GM18858 (cell line): ENCODE measurements around the gene MED25.

Source experiments
- ATAC-seq: cut with Tn5 transposase; IDR thresholded peaks from one replicate; pipeline ENCODE4 v1.9.1; 2021; ENCODE audit not compliant: unreplicated experiment

Gene MED25

DNA sequence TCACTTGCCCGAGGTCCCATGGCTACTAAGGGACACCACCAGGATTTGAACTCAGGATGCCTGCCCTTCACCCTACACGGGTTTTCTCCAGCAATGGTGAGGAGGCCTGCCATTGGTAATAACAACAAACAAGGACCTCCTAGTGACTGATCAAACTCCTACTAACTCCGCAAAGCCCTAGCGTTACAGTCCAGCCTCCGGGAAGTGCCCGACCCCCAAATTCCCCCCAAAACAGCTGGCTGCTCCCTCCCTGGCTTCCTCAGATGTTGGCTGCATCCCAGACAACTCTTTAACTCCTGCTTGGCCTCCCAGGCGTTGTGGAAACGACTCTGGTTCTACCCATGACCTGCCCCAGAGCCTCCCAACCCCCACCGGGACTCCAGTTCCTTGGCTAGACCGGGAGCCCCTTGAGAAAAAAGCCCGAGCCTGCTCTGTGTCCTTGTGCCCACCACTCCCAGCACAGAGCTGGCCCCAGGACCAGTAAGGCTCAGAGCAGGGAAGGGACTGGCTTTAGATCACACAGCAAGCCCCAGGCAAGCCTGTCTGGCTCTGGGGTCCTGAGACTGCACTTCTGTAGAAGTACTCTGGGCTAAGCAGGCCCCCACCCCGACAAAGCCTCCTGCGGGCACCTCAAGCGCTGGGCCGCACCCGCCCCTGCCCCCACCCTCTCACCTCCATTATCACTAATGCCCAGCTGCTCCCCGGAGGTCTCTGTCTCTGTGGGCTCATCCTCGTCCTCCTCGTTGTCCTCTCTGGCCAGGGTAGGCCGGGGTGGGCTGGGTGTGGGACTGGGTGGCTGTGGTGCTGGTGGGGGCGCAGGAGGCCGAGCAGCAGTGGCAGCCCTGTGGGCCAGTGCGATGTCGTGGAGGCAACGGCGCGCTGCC, 54.4 kb downstream of the MED25 start:
- ATAC-seq, result no peak

DNA sequence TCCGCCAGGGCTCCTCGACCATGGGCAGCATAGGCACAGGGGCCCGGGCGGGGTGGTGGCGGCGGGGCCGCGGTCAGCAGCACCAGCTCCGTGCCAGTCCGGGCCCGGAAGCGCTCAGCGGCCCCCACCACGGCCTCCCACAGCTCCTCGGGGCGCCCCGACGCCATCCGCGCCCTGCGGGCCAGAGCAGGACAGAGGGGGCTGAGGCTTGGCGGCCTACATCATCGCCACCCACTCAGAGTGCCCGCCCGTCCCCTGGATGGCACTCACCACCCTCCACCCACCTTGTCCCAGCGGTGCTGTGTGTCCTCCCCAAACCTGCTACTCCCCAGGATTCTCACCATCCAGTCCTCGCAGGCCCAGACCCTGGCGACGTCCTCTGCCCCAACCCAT, 55.0 kb downstream of the MED25 start:
- ATAC-seq, result no peak

DNA sequence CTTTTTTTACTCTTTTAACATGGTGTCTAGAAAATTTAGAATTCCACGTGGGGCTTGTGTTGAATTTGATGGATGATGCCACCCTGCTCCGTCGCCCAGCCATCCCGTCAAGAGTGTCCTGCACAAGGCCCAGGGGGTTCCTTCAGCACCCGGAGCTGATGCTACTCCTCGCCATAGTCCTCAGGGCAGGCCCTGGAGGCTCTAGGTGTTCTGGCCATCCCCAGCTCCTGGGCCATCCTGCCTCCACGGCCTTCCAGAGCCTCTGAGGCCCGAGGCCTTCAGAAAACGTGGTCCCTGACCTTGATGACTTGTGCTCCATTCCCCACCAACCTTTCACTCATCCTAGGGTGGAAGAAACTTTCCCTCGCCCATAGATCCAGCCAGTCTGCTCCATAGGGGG, 55.7 kb downstream of the MED25 start:
- ATAC-seq, result no peak

- no peak for ATAC-seq
These were observed 56.5 kb downstream of the MED25 start for GRCh38 chr19:49874503-49875157.

DNA sequence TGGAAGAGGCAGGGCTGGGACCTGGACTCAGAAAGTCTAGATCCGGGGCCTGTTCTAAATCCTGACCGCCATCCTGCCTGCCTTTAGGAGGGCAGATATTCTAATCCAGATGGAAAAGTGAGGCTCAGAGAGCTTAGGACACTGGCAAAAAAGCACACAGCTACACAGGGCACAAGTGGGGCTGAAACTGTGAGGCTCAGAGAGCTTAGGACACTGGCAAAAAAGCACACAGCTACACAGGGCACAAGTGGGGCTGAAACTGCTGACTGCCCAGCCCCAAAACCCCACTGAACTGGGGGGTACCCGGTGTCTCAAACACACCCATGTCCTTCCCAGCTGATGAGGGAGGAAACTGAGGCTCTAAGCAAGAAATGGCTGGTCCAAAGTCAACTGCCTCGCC, 57.1 kb downstream of the MED25 start:
- ATAC-seq, result no peak

GRCh38 chr19:49875857-49876421, 57.9 kb downstream of the MED25 start:
- no peak for ATAC-seq

DNA sequence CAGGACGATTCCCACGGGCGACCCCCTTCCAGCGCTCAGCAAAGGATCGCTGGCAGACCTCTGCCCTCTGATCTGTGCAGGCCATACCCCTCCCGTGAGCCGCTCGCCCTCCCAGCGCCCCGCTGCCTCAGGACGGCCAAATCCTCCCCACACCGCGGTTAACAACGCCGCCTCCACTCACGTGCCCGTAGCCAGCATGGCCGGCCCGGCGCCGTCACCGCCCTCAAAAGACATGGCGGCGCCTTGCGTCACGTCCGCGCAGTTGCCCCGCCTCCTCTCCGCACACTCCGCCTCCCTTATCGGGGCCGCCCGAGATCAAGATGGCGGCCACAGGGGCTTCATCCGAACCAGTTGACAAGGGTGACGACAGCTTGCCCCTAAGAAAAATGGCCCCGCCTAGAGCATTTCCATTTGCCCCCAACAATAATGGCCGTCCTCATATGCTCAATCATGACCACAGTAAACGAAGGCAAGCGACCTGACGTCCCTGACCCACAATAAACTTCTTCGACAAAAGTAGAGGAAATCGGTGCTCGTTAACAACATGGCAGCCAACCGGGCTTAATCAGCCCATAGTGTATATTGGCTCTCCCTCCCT, 58.4 kb downstream of the MED25 start:
- ATAC-seq, result peak; percentile 39

DNA sequence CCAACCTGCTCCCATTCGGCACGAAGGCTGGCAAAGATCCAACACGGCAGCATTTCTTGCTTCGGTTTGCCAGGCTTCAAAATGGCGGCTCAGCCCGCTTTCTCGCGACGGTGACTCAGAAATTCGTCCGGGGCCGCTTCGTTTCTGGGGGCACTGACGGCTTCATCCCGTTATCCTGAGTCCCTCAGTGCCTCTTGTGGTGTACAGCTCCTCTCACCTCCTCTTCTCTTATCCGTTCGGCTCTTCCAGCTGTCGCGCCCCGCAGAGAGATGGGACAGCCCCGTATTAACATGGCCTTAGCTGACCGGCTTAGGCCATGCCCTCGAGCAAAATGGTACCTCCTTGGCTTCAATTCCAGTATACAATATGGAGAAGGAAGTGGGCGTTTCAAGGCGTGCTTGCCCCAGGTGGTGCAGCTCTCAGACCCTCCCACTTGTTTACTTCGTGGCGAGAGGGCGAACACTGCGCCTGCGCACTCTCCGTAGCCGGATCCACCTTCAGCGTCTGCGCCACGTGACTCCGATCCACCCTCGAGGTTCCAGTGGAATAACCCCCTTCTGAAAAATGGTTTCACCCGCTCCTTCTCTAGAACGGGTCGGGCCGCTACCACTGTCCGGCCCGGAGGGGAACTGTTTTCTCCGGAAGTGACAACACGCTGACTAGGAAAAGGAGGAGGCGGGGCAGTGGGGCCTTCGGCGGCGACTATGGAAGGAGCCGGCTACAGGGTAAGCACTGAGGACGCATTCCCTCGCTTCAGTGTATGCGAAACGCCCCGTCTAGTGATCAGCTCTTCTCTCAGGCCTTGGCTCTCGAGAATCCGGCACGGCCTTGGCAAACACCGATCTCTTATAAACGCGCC, 59.2 kb downstream of the MED25 start, which contains the start of the genes AKT1S1 and TBC1D17:
AKT1S1 (minus strand) TSS at position 336 of the 859 bp plus-strand sequence. CDS start 4,060 bp downstream, outside the sequence.
TBC1D17 (plus strand) TSS at position 683 of the 859 bp plus-strand sequence; CDS start at position 705, 22 bp downstream.
- peak; percentile 41 for ATAC-seq

DNA sequence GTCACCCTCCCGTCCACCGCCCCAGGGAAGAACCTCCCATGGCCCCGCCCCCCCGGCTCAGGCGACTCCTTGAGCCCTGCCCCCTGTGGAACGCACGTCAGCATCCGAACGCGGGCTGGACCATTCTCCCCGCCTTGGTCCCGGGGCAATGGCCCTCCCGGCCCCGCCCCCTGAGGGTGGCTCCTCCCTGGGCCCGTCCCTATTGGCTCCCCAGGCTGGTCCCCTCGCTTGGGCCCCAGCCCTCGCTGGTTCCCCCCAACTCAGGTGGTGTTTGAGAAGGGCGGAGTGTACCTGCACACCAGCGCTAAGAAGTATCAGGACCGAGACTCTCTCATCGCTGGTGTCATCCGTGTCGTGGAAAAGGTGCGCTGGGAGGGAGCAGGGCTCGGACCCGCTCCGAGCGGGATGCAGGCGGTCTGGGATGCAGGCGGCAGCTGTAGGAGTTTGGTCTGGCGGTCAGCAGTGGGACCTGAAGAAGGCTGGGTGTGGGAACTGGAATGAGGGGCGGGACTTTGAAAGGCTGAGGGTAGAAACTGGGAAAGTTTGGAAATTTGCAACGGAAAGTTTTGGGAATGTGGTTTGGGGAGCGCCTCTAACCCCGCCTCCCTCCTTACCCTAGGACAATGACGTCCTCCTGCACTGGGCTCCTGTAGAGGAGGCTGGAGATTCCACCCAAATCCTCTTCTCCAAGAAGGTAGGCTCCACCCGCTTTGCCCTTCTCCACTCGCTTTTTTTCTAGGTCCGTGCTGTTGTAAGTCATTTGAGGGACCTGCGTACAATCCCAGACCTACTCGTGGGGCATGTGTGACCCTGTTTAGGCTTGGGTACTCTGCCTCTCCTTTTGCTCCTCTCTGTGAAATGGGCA, 60.0 kb downstream of the MED25 start:
- peak; percentile 24 for ATAC-seq

- no peak for ATAC-seq
These were observed 60.6 kb downstream of the MED25 start for GRCh38 chr19:49878744-49879070.

- ATAC-seq, result no peak
These were observed 61.3 kb downstream of the MED25 start for GRCh38 chr19:49879243-49879963.

DNA sequence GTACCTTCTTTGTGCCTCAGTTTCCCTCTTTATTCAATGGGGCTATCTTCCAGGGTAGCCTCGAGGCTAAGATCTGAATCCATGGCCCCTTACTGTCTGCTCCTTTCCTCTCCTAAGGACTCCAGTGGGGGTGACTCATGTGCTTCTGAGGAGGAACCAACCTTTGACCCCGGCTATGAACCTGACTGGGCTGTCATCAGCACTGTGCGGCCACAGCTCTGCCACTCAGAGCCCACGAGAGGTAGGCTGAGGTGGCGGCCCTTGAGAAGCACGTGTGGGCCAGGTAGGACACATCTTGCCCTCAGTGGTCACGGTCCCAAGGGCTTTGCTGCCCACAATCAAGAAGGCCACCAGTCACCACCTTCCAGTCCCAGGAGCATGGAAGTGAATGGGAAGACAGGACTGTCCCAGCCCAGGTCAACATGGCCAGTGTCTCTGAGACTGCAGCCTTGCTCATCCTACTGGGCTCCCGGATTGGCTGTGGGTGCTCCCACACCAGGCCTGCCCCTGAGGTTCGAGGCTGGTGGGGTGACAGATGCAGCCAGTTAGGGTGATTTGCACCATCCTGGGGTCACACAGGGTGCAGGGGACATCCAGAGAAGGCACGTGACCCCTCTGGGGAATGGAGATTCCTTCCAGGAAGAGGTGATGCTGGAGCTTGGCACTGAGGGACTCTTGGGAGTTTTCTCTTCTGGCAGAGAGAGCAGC, 62.2 kb downstream of the MED25 start:
- no peak for ATAC-seq

GRCh38 chr19:49881186-49881585, 63.1 kb downstream of the MED25 start:
- no peak for ATAC-seq

- ATAC-seq, result no peak
These were observed 63.7 kb downstream of the MED25 start for GRCh38 chr19:49881672-49882394.

GRCh38 chr19:49882643-49883042, 64.6 kb downstream of the MED25 start:
- no peak for ATAC-seq

- no peak for ATAC-seq
These were observed 65.0 kb downstream of the MED25 start for GRCh38 chr19:49883094-49883493.

DNA sequence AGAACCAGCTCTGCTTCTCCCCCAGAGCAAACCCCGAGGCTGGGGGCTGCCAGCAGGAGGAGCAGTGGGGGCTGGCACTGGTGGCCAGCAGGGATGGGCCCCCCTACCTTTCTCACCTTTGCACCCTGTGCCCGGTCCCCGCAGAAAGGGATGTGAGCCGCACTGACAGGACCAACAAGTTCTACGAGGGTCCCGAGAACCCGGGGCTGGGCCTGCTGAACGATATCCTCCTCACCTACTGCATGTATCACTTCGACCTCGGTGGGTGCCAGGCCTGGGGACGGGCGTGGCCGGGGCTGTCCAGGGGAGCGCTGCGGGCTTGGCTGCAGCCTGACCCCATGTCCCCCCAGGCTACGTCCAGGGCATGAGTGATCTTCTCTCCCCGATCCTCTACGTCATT, 66.0 kb downstream of the MED25 start:
- ATAC-seq, result no peak

DNA sequence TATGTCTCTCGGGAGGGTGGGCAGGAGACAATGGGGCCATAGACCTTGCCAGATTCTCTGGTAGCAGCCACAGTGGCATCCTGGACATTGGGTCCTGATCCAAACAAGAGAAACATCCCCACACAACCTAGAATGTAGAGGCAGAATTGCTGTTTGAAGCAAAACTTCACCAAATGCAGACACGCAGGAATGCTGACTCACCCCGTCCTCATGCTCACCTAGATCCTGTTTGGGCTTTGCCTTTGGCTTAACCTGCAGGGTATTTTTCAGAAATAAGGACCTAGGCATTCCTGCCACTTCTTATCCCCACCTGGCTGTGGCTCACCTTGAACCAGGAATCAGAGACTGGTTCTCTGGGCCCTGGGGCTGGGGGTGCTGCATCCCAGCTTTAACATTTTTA, 66.7 kb downstream of the MED25 start:
- ATAC-seq, result no peak
